ENCODE data around the gene OTUB2. TPM values are rescaled to one million over a fixed set of nuclear protein-coding genes. Genes with fewer than 3 reads are reported as not detected.

OTUB2 gene
- total RNA-seq, 1 experiment from 2014 or later: 0.63 TPM

DNA sequence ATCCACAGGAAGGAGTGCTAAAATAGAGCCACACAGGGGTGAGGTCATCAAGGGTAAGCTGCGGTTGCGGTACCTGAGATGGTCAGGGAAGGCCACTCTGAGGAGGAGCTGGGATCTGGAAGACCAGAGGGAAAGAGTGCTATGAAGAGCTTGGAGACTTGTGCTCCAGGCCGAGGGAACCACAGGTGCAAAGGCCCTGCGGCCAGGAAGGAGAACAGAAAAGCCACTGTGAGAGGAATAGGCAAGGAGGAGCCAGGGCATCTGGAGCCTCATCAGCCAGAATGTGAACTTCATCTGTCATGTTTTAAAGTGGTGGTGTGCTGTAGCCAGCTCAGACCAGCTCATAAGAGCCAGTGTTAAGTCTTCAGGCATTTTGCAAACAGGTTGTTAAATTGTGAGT lies 34.5 kb upstream of the OTUB2 start:
- no peaks in the 10 kb centered on the region for H3K9me3 ChIP-seq
- no peak overlapping the region for H3K4me3 ChIP-seq
- H3K27me3 ChIP-seq: no peaks in the 10 kb centered on the region
- no peak for DNase-seq
- H3K36me3 ChIP-seq: no peaks in the 10 kb centered on the region

DNA sequence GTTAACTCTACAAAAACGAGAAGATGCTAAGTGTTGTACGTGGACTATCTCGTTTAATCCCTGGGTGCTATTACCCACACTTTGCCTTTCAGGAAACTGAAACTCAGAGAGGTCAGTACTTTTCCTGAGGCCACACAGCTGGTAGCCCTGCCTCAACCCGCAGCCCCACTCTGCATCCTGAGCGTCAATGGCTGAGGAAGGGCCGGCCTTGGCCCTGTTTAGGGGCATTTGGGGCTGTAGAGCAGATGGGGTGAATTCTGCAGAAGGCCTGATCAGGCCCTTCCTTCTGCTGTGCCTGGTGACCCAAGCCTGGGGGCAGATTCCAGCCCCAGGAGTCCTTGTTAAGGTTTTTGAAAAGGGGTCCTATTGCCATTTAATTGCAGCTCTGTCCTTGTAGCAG lies 32.8 kb upstream of the OTUB2 start:
- Histone ChIP-seq H3K27me3 (no peaks in the 10 kb centered on the region), H3K9me3 (no peaks in the 10 kb centered on the region), H3K4me3 (no peak overlapping the region), H3K36me3 (no peaks in the 10 kb centered on the region)
- no peak for DNase-seq

DNA sequence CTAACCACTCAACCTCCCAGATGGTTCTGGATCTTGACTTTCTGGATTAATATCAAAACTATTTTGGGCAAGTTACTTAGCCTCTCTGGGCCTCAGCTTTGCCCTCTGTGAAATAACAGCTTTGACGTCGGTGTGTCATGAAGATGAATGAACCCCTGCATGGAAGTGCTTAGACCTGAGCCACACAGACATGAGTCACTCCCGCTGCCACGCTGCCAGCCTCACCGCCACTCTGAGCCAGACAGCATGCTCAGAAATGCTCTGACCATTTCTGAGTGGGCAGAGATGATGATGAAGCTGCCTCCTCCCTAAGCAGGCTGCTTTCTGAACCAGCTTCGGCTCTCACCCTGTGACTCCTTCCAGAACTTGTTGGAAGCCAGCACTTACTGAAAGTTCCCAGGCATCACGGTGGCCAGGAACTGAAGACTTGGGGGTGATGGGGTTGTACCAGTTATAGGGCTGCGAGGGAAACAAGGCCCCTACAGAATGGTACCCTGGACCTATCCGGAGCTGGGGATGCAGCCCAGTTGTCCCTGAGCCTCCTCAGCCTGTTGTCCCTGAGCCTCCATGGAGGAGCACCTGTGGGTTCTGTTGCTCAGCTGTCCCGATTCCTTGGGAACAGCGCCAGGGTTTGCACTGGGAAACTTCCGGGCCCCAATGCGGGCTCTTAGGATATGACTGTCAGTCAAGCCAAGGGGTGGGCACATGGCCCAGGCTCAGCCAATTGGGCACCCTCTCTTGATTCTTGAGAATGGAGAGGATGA lies 31.0 kb upstream of the OTUB2 start:
- H3K27me3 ChIP-seq: no peaks in the 10 kb centered on the region
- no peak overlapping the region for H3K4me3 ChIP-seq
- no peaks in the 10 kb centered on the region for H3K9me3 ChIP-seq
- DNase-seq: peak; percentile 92
- no peaks in the 10 kb centered on the region for H3K36me3 ChIP-seq

DNA sequence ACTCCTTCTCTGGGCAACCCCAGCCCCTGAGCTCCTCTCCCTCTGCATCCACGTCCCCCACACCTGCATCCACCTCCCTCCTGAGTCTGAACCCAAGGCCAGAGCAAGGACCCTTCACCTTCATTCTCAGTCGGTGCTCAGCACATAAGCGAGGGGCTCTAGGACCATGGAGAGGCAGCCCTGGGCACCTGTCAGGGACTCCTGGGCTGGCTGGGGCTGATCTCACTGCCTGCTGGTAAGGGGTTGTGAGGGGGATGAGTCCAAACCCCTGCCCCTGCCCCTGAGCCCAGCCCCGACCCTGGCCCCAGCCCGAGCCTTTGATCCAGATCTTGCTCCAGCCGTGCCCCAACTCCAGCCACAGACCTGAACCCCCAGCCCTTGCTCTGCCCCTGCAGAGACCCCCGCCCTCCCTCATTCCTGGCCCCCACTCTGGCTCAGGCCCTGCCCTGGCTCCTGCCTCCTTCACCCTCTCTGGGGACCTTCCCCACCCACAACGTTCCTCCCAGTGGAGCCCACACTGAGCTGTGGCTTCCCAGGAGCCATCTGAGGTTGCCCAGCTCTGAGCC lies 29.9 kb upstream of the OTUB2 start:
- Histone ChIP-seq H3K27me3 (no peaks in the 10 kb centered on the region), H3K9me3 (no peaks in the 10 kb centered on the region), H3K4me3 (no peak overlapping the region), H3K36me3 (no peaks in the 10 kb centered on the region)
- DNase-seq: no peak

DNA sequence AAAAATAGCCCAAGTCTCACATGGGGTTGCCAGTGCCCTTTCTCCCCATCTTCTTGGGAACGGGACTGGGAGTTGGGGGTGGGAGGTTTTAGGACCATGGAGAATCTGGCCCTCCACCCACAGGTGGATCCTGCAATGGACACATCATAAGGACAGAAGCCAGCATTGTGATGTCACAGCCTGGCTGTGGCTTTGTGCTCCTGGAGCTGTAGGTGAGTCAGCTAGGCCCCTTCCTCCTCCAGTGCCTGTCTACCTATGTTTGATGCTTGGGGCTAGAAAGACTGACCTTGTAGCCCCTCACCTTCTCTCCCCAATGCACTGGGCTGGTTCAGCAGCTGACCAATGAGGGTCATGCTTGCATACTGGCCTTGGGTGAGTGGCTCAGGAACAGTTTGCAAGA lies 29.1 kb upstream of the OTUB2 start, which contains the start of gene CCDC197:
Gene CCDC197, plus strand, starts transcription at position 220 of the 400 bp plus-strand sequence. CDS start 831 bp downstream, outside the sequence.
- H3K9me3 ChIP-seq: no peaks in the 10 kb centered on the region
- H3K27me3 ChIP-seq: no peaks in the 10 kb centered on the region
- no peaks in the 10 kb centered on the region for H3K36me3 ChIP-seq
- H3K4me3 ChIP-seq: no peak within 1 kb of the TSS
- no peak for DNase-seq

DNA sequence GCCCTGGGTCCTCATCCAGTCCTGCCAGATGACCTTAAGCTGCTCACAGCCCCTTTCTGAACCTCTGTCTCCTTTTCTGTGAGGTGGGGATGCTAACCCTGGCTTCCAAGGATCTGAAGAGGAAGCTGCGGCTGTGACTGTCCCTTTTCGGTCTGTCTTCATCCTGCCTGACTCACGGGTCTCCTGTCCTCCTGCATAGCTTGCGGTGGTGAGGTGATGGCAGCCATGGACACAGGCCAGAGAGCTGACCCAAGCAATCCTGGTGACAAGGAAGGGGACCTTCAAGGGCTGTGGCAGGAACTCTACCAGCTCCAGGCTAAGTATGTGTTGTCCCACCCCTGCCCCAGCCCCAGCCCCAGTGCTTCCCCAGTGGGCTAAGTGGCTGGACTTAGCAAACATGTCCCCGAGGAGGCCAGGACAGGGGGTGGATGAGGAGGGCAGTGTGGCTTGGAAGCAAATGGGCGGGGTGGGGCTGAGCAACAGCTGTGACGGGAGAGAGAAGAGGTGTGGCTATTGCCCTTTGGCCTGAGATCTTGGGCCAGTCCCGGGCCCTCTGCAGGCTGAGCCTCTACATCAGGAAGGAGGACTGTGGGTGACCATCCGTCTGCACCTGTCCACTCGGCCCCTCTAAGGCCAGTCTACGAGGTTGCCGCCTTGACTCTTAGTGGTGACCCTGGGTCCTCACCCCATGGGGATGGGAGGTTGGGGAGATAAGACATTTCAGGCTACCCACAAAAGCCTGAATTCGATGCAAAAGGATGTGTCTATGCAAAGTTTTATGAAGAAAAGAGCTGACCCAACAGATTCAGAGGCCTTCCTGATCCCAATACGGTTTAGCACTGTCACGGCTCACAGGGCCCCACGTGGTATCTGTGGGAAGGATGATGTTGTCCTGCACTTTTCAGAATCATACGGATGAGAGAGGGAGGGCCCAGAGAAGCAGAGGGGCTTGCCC lies 27.9 kb upstream of the OTUB2 start:
- Histone ChIP-seq H3K4me3 (no peak overlapping the region), H3K9me3 (no peaks in the 10 kb centered on the region), H3K27me3 (no peaks in the 10 kb centered on the region), H3K36me3 (no peaks in the 10 kb centered on the region)
- no peak for DNase-seq

DNA sequence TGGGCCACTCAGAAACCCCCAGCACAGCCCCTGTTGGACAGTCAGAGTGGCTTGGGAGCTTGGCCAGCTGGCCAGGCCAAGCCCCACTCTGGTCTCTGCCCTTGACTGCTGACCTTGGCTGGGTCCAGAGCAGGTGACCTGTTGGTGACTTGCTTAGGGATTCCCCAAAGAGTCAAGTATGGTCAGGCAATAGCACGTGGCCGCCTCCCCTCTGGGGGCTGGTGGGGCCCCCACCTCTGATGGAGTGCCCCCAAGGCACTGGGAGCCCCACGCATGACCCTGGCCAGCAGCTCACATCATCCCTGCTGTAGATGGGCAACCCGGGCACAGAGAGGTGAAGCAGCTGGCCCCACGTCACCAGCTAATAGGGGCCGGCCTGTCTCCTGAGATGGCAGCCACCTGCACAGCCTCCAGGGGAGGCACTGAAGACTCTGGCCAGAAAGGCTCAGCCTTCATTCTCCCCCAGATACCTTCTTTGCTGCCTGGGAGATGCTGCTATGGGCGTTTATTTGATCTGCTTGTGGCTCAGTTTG lies 27.2 kb upstream of the OTUB2 start:
- no peaks in the 10 kb centered on the region for H3K27me3 ChIP-seq
- DNase-seq: no peak
- H3K36me3 ChIP-seq: no peaks in the 10 kb centered on the region
- H3K9me3 ChIP-seq: no peaks in the 10 kb centered on the region
- no peak overlapping the region for H3K4me3 ChIP-seq

DNA sequence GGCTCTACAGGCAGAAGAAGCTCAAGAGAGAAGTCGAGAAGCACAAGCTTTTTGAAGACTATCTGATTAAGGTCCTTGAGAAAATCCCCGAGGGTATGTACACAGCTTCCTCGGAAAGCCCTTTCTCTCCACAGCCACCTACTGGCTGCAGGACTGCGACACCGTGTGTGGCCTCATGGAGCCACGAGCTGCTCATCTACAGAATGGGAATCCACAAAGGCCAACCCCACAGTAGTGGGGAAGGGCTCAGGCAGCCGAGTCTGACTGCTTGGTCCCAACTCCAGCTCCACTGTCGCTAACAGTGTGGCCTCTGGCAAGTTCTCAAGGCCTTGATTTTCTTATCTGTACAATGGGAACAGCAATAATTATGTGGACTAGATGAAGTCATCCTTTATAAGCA lies 26.6 kb upstream of the OTUB2 start:
- H3K9me3 ChIP-seq: no peaks in the 10 kb centered on the region
- no peaks in the 10 kb centered on the region for H3K36me3 ChIP-seq
- H3K4me3 ChIP-seq: no peak overlapping the region
- DNase-seq: no peak
- no peaks in the 10 kb centered on the region for H3K27me3 ChIP-seq

DNA sequence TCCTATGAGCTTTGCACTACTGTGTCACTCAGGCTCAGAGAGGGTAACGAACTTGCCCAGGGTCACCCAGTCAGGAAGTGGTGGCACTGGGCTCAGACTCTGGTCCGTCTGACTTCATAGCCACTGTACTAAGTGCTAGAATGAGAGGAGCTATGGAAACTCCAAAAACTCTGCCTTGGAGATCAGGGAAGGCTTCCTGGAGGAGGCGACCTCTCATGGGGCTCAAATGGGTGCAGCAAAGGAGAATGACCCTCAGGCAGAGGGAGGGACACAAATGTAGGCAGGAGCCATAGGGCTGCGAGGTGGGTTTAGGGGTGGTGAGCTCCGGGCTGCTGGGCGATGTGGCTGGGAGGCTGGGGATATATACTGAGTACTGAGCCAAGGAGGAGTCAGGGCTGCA lies 25.9 kb upstream of the OTUB2 start:
- Histone ChIP-seq H3K27me3 (no peaks in the 10 kb centered on the region), H3K9me3 (no peaks in the 10 kb centered on the region), H3K4me3 (no peak overlapping the region), H3K36me3 (no peaks in the 10 kb centered on the region)
- no peak for DNase-seq

DNA sequence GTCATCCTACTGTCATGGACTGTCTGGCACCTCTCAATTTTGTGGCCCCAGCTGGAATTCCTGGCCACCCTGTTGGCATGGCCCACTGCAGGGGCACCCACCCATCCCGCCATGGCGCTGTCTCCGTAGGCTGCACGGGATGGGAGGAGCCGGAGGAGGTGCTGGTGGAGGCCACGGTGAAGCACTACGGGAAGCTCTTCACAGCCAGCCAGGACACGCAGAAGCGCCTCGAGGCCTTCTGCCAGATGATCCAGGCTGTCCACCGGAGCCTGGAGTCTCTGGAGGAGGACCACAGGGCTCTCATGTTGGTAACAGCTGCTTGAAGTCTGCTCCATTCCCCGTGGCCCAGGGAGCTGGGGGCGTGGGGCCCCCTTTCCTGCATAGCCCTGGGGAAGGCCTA lies 25.1 kb upstream of the OTUB2 start:
- Histone ChIP-seq H3K27me3 (no peaks in the 10 kb centered on the region), H3K36me3 (no peaks in the 10 kb centered on the region), H3K9me3 (no peaks in the 10 kb centered on the region), H3K4me3 (no peak overlapping the region)
- no peak for DNase-seq

DNA sequence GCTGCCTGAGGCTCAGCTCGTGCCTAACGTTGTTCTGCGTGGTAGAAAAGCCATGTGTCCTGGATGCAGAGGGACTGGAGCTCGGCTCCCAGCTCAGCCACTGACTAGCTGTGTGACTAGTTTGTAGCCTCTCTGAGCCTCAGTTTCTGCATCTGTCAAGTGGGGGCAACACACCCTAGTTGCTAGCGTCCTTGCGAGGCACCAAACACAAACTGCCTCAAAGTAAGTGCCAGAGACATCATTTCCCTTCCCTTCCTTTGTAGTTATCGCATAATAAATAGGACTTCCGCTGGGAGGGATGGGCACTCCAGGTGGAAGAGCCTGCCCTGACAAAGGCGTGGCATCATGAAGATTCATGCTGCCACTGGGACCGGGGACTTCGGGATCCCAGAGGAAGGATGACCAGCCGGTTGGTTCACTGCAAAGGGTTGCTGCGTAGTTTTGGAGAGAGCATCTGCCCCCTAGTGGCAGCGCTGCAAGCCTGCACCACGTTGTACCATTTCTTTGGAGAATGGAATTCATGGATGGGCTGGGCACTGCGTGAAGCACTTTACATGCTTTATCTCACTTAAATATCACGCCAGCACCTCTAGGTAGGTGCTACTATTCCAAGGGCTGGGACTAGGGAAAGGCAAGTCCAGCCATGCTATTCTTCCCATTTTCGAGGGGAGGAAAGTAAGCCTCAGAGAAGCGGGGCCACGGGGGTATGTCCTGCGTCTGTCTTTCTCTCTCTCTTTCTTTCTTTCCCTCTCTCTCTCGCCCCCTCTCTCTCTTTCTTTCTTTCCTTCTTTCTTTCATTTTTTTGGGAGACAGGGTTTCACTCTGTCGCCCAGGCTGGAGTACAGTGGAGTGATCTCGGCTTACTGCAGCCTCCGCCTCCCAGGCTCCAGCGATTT lies 24.4 kb upstream of the OTUB2 start:
- peak; percentile 30 for DNase-seq
- Histone ChIP-seq H3K9me3 (no peaks in the 10 kb centered on the region), H3K27me3 (no peaks in the 10 kb centered on the region), H3K4me3 (no peak overlapping the region), H3K36me3 (no peaks in the 10 kb centered on the region)

DNA sequence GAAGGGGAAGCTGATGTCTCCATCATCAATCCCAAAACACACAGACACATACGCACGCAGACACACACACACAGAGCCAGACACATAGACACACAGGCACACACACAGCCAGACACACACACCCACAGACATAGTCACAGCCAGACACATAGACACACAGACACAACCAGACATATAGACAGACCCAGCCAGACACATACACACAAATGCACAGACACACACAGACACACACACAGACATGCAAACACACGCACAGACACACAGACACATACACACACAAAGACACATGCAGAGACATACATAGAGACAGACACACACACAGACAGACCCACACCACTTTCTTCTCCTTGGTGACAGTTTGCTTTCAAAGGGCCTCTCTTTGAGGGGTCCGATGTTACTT lies 22.7 kb upstream of the OTUB2 start:
- no peak for DNase-seq
- no peaks in the 10 kb centered on the region for H3K27me3 ChIP-seq

DNA sequence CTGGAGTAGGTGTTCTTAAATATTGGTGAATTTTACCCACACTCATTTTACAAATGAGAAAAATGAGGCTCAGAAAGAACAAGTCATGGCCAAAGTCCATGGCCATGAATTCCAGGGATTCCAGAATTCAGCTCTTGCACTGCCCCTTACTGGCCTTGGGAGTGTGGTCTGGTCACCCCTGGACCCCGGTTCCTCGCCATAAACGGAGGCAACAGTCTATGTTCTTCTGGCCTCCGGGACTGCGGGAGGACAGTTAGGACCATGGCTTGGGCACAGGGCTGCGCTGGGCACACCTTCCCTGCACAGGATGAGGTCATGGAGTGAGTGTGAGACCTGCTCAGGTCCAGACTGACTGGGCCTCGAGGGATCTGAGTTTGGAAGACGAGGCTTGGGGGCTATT lies 22.1 kb upstream of the OTUB2 start:
- no peak for DNase-seq
- no peaks in the 10 kb centered on the region for H3K27me3 ChIP-seq
- no peaks in the 10 kb centered on the region for H3K9me3 ChIP-seq
- H3K4me3 ChIP-seq: no peak overlapping the region
- no peaks in the 10 kb centered on the region for H3K36me3 ChIP-seq

More for the DNA sequence above, 22.7 kb upstream of the OTUB2 start:
- H3K36me3 ChIP-seq: no peaks in the 10 kb centered on the region
- H3K4me3 ChIP-seq: no peak overlapping the region
- H3K9me3 ChIP-seq: no peaks in the 10 kb centered on the region

DNA sequence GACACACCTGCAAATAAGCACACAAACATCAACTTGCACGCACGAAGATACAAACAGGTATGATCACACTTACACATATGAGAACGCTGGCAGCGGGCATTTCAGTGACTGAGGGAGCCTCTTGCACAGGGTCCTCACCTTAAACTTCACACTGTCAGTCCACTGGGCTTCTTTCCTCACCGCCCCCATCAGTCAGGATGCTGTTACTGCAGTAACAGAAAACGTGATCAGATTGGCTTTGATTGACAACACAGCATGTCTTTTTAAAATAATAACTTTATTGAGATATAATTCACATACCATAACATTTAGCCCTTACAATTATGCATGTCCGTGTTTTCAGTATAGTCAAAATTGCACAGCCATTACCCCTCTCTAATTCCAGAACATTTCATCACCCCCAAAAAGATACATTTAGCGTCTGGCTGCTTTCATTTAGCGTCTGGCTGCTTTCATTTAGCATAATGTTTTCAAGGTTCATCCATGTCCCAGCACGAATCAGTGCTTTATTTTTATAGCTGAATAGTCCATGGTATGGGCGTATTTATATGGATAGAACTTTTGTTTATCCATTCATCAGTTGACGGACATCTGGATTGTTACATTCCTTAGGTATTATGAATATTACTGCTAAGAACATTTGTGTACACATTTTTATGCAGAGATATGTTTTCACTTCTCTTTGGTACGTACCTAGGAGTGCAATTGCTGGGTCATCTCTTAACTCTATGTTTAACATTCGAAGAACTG lies 20.6 kb upstream of the OTUB2 start:
- no peak overlapping the region for H3K4me3 ChIP-seq
- DNase-seq: no peak
- no peaks in the 10 kb centered on the region for H3K27me3 ChIP-seq
- no peaks in the 10 kb centered on the region for H3K36me3 ChIP-seq
- H3K9me3 ChIP-seq: no peaks in the 10 kb centered on the region

DNA sequence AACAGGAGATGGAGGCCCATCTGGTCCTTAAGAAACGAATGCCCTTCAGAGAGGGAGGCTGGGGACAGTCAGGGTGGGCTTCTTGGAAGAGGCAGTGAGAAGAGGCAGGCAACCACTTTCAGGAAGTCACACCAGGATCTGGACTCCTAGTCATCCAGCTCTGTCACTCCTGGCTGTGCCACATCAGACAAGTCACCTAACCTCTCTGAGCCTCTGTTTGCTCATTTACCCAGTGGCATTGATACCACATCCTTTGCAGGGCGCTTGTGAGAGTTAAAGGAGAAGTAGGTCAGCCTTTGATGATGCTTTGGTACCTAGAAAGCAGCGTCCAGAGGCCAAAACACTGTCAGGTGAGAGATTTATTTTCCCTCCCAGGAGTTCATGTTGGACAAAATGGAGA lies 17.9 kb upstream of the OTUB2 start:
- Histone ChIP-seq H3K27me3 (no peaks in the 10 kb centered on the region), H3K9me3 (no peaks in the 10 kb centered on the region), H3K4me3 (no peak overlapping the region), H3K36me3 (no peaks in the 10 kb centered on the region)
- DNase-seq: no peak

DNA sequence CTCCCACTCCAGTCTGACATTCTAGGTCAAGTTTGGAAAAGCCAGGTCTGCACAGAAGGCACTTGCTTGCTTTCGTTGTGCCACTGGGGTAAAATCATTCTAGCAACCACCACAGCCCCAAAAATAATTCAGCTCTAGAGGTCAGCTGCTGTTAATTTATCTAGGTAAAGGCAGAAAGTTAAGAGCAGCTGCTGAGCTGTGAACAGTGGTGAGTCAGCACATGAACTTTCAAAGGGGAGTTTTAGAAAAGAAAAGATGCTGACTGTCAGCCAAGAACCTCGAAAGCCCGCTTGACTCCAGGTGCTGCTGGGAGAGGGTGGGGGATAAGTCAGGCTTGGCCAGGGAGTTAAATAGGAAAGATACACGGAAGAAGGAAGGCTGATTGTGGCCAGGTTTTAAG lies 16.4 kb upstream of the OTUB2 start:
- peak; percentile 22 for DNase-seq
- H3K4me3 ChIP-seq: no peak overlapping the region
- no peaks in the 10 kb centered on the region for H3K9me3 ChIP-seq
- H3K36me3 ChIP-seq: no peaks in the 10 kb centered on the region
- no peaks in the 10 kb centered on the region for H3K27me3 ChIP-seq
